Stimulated activated CD4-positive, alpha-beta T cell treated with anti-CD3 and anti-CD28 coated beads, Interleukin-4, amount 100 ng/mL, for 4 hours (primary cell): ENCODE results near the gene C2orf72.

Experiments used
- DNase-seq, 2 experiments: peaks; one replicate each; pipeline ENCODE4 v3.0.0-alpha.2; 2020

C2orf72 gene

DNA sequence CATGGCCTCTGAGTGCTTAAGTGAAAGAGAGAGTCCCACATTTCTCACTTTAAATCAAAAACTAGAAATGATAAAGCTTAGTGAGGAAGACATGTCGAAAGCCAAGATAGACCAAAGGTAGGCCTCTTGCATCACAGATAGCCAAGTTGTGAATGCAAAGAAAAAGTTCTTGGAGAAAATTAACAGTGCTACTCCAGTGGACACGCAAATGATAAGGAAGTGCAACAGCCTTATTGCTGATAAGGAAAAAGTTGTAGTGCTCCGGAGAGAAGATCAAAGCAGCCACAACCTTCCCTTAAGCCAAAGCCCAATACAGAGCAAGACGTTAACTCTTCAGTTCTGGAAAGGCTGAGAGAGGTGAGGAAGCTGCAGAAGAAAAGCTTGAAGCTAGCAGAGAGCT lies 51.4 kb downstream of the C2orf72 start:
- no peak for DNase-seq

DNA sequence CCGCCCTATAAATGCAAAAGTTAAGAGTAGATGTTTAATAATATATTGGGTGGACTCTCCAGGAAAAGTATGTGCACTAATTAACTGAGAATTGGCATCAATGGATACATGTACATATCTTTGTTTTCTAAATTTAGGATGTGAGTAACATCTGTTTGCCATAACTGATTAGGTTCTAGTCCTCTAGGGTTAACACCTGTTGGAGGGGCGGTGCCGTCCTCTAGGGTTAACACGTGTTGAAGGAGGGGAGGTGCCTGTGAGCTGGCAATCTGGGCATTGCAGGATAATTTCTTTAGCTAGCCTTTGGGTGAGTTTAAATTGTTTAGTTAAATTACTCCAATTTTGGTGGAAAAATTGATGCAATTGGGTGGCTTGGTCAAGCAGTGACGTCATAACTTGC lies 56.6 kb downstream of the C2orf72 start:
- no peak for DNase-seq

DNA sequence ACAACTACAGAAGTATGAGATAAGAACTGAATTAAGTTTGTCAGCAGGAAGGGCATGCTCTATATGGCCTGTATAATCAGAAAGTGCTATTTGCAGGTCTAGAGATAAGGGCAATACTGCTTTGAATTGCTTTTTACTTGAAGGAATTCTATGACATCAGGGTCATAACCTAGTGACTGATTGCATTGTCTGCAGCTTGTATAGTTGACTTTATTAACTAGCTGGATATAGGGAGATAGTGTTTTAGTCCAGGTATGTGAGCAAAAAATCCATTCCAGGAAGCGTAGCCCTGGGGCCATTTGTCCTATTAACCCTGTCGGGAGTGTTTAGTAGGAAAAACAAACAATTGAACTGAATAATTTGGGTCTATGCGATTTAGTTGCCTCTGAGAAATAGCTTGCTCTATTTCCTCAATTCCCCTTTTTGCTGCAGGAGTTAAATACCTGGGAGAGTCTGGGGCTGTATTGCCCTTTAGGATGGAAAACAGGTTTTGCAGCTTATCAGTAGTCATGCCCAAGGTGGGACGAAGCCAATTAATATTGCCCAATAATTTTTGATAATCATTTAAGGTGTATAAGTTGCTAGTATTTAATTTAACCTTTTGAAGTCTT lies 57.5 kb downstream of the C2orf72 start:
- DNase-seq = no peak
